HG03097 (cell line): ENCODE results near the gene COPRS.
"Not testable (repeated sequence)": the region's sequence is repeated elsewhere in the genome, so short reads cannot be mapped to it uniquely, and the experiment has no call there.

ENCODE experiments used
- ATAC-seq: cut with Tn5 transposase; IDR thresholded peaks from one replicate; pipeline ENCODE4 v1.9.1; 2021; ENCODE audit not compliant: unreplicated experiment, low FRiP score

The COPRS gene

GRCh38 chr17:31811101-31811500 is 47.9 kb downstream of the COPRS start:
- no peak for ATAC-seq

- ATAC-seq = not testable (repeated sequence)
Observed at GRCh38 chr17:31809876-31810275, 49.2 kb downstream of the COPRS start.

- no peak for ATAC-seq
Observed at GRCh38 chr17:31808521-31809050, 50.5 kb downstream of the COPRS start.

GRCh38 chr17:31807846-31808245 is 51.2 kb downstream of the COPRS start:
- no peak for ATAC-seq

- no peak for ATAC-seq
Observed at GRCh38 chr17:31806921-31807320, 52.1 kb downstream of the COPRS start.

GRCh38 chr17:31803494-31804213 is 55.4 kb downstream of the COPRS start:
- no peak for ATAC-seq

- ATAC-seq = no peak
Observed at GRCh38 chr17:31802502-31802901, 56.5 kb downstream of the COPRS start.
